ENCODE data around the gene DPF3.
"Not testable (repeated sequence)": the region's sequence is repeated elsewhere in the genome, so short reads cannot be mapped to it uniquely, and the experiment has no call there.

DPF3 gene

DNA sequence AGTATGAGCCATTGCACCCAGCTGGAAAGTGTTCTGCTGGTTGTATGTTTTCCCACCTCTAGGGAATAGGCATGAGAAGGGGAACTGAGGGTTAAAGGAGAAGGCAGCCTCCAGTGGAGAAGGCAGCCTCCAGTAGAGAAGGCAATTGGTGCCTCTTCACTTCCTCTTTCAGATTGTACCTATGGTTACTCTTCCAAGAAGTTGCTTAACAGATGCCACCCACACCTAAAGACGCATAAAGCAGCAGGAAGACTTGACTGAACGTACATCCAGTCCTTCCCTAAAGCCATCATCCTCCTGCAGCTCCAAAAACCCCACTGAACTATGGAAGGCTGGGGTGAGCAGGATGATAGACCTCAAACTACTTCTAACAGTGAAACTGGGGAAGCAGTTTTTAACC is 13.1 kb downstream of the DPF3 start:
- no peak for DNase-seq (ENCODE audit: low read depth)

DNA sequence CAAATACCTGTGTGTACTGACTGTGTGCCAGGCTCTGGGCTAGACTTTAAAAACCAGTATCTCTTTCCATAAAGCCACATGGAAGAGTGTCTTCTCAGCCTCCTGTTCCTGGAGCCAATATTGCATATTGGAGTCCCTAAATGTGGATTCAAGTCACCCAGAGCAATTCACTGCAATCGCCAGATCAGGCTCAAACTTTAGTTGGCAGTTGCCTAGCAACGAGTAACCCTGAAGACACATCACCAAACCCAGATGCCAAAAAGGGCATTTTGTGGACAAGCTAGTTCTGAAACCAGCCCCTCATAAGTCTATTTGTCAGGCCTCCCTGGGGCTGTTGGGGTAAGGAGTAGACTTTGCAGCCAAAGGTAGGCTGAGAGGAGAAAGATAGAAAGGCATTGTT is 13.7 kb downstream of the DPF3 start:
- no peak for DNase-seq (ENCODE audit: low read depth)

DNA sequence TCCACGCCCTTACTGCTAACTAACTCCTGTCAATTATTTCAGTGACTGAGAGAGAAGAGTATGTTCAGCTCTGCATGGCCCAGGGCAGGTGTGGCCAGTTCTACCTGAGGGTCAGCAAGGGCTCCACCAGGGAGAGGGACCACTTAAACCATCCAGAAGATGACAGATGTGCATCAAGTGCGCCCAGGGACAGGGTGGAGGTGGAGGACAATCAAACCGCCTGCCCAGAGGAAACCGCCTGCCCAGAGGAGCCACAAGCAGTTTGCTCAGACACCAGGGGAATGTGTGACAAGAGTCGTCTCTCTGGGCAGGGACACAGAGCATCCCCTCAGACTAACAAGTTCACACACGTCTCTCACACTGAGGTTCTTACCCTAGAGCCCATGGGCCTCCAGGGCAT is 14.5 kb downstream of the DPF3 start:
- DNase-seq (ENCODE audit: low read depth), result no peak

DNA sequence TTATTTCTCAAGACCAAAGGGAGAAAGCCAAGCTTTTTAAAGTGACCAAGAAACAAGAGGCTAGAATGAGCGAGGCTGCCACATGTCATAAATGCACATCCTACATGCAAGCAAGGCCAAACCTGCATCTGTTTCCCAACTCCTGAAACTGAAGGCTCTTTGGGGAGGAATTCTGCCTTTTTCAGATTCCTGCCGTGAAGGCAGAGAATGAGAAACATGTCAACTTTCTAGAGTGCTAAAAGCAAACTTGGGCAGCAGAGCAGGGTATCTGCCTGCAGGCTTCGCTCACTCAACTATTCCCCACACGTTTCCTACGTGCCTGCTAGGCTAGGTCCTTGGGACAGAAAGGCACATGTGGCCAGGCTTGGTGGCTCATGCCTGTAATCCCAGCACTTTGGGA is 15.2 kb downstream of the DPF3 start:
- DNase-seq (ENCODE audit: low read depth), result no peak

DNA sequence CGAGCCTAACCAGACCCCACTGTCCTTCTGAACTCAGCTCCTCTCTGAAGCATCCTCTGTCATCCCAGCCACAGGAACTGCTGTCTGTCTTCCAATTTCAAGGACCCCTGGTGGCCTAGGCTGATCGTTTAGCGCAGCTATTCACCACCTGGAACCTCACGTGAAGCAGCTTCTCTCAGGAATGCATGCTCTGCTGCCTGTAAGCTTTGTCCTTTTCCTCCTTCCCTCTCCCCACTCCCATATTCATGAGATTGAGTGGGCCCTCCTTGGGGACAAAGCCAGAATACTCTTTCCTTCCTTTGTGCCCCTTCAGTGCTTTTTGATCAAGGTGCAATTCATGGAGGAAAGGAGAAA is 17.2 kb downstream of the DPF3 start:
- DNase-seq (ENCODE audit: low read depth), result no peak

DNA sequence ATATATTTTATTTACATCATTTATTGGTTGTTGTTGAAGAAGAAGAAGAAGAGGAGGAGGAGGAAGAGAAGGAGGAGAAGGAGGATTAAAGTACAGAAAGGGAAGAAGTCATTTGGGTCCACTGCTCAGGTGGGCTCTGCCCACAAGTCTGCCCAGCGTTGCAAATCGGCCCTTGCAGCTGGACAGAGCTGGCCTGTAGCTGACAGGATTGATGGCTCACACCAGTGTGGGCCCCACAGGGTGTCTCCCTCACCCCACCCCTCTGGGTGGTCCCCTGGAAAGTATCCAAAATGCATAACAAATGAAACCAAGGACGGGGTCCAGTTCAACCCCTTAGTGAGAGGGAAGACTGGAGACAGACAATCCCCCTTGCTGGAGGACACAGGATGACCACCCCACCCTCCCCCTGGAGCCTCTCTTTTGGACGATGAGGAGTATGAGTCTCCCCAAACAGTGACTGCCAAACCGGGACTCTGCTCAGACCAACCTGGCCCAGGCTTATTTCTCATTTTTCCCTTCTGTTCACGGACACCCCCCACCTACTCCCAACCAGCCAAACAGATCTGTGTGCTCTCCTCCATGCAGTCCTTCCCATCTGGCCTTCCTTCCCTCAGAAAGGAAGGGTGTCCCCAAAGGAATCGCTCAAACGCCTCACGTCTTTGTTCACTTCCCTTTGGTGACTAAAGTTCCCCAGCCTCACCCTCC is 17.7 kb downstream of the DPF3 start:
- DNase-seq (ENCODE audit: low read depth), result no peak

DNA sequence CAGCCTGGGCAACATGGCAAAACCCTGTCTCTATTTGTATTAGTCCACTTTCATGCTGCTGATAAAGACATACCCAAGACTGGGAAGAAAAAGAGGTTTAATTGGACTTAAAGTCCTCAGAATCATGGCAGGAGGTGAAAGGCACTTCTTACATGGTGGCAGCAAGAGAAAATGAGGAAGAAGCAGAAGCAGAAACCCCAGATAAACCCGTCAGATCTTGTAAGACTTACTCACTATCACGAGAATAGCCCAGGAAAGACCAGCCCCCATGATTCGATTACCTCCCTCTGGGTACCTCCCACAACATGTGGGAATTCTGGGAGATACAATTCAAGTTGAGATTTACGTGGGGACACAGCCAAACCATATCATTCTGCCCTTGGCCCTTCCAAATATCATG is 23.0 kb downstream of the DPF3 start:
- not testable (repeated sequence) for DNase-seq (ENCODE audit: low read depth)

DNA sequence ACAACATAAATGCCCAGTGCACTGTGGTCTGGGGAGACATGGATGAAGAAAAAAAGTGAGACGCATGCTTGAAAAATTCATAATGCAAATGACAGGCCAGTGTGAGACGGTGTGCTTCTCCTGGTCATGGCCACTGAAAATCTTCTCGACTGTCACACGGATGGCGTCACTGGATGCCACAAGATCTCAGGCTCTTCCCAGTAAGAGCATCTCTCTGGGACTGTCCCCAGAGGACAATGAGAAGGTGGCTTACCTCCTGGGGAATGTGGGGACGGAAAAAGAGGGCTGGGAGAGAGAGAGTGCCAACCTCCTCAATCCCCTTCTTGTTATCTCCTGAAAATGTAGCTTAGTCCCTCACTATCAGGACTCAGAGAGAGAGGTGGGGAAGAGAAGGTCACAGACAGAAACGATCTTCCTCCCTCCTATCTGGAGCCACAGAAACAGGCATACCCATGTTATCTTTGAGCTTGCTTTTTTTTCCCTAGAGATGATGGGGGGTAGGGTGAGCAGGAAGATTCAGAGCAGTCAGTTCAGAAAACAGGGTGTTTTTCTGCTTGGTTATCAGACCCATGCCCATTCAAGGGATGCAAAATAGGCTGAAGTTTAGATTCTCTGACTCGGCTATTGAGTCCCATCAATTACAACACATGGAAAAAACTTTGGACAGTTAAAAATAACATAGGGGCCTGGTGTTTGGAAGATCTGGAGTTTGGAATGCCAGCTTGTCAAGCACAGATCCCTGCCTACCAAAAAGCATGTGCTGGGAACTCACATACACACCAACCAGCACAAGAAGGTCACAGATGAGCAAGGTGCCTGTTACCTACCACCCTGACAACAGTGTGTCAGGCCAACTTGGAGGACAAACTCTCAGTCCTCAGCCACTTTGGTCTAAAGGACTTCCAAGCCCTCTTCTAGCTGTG is 24.2 kb downstream of the DPF3 start:
- DNase-seq (ENCODE audit: low read depth), result no peak

DNA sequence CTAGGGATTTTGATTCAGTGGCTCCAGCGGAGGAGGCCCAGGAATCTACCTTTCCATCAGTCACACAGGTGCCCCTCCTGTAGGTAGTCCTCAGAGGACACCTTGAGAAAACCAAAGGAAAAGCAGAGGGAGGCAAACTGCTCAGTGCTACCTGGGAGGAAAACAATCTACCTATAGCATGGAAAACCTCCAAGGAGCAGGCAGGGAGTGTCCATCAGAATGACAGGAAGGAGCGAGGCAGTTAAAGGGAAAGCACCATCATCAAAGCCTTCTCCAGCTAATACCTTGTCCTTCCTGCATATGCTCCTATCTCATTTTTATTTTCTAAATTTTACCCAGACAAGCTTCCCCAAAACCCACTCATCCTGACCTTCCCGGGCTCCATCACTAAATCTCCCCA is 25.4 kb downstream of the DPF3 start:
- no peak for DNase-seq (ENCODE audit: low read depth)

DNA sequence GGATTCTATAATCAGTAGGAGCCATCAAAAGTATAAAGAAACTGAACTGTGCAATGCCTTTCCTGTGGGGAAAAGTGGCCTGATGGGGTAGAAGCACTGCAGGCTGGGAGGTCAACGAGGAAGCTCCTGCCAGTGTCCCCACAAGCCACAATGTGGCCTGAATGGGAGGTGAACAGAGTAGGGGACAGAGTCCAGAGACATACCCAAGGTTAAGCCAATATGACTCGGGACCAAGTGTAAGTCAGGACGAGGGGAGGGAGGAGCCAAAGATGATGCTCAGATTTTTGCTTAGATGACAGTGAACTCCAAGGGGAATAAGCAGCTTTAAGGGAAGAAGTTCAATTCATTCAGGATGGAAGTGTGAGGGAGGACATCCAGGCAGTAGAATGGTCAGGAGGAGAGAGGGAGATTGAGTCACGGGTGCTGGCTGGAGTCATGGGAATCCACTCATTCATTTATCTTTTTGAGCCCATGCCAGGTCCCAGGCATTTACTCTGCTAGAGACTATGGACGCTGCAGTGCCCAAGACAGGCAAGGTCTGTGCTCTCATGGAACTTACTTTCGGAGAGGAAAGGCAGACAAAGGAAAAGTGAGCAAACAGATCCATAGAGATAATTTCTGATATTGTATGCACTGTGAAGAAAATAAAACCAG is 29.1 kb downstream of the DPF3 start:
- no peak for DNase-seq (ENCODE audit: low read depth)

DNA sequence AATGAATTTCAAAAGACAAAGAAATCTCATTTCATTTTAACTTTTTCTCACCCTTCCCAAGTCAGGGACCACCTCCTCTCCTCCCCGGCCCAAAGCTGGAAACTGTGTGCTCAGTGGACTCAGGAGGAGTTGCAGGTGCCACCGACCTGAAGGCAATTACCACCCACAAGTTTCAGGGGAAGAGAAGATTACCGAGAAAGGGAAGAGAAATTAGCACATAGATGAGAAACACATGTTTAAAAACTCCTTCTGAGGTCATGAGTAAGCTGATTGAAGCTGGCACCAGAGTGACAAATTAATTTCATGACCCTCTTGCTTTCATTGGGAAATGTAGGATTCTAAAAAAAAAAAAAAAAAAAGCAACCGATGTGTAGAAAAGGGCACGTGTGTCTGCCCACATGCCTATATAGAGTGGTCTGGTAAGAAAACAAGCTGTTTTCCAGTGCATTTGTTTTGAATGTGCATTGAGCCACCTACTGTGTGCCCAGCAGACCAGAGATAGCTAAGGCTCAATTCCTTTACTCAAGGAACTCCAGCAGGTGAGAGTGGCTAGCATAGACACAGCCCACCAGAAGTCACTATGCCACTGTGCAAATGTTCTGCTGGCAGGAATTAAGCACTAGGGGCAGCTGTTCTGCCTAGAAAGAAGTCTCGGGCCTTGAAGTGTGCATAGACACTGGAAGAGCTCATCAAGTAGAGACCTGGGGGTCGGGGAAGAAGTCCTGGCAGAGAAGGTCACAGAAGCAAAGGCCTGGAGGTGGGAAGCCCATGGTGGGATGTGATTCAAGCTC is 30.5 kb downstream of the DPF3 start:
- no peak for DNase-seq (ENCODE audit: low read depth)

DNA sequence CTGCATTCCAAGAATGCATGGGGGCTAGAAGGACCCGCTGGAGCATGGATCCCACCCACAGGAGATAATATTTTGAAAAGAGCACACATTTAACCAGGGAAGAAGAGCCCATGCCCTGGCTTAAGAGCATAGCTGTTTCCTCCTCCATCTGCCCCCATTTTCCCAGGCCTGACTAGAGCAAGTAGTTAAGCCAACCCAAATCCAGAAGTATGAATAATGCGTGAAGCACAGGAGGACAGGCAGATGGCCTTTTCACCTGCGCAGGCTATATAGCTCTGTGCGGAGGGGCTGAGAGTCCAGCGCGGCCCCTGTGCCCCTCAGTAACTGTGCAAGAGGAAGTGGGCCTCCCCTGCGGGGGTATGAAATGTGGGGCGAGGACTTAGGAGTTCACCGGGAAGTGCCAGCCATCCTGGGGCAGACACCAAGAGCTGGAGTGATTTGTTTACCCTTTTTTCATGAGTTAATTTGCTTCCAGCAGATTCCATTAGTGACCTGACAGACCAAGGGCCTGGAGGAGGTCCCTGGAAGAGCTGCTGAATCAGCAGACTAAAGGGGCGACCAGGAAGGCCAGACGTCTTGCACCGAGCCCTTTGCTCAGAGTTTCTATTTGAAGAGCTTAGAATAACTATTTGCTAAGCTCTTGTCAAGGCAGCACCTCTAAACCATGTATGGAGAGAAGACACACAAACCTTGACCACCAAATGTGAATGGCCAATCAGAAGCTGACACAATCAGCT is 37.2 kb downstream of the DPF3 start:
- no peak for DNase-seq (ENCODE audit: low read depth)

DNA sequence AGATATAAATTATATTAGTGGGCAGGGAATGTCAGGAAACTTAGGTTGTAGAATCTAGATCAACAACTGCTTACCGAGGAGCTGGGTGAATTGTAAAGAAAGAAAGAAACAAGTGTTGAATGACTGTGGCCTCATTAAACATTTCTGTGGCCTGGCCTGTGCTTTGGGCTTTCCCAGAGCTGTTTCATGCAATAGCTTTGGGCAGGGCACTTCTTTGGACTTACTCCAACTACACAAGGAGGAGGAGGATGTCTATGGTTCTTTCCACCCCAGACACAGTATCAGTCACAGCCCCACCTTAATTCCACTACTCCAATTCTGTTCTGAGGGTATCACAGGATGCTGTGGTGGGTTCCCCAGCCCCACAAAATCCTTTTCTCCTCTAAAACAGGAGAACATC is 38.0 kb downstream of the DPF3 start:
- peak; percentile 11 for DNase-seq (ENCODE audit: low read depth)

DNA sequence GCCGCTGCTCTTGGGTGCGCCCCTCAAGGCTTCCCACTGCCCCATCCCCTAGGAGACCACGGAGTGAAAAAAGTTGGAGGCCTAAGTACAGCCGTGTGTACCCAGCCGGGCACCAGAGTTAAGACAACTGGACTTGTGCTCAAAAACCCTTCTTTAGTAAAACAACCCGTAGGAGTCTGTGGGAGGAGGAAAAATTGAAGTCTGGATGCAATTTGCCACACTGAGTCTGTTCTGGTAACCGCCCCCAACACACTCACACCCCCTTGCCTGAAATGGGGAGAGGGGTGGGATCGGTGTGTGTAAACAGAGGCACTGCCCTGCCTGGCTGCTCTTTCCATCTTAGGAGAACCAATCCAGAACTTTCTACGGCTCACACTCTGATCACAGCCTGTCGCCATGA is 41.7 kb downstream of the DPF3 start:
- no peak for DNase-seq (ENCODE audit: low read depth)

DNA sequence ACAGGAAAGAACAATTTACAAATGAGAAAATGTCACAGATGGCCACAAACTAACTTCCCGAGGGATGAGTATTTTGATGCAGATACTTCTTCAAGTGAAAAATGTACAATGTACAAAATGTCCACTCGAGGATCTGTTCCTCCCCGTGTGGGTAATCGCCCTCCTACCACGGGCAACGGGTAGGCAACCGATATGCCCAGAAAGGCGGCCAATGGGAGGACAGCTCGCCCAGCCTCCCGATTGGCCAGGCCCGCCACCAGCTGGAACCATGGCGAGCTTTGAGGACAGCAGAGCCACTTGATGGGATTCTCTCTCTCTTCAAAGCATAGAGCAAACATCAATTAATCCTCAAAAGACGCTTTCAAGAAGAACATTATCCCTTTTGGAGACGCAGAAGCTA is 42.3 kb downstream of the DPF3 start:
- DNase-seq (ENCODE audit: low read depth), result no peak

DNA sequence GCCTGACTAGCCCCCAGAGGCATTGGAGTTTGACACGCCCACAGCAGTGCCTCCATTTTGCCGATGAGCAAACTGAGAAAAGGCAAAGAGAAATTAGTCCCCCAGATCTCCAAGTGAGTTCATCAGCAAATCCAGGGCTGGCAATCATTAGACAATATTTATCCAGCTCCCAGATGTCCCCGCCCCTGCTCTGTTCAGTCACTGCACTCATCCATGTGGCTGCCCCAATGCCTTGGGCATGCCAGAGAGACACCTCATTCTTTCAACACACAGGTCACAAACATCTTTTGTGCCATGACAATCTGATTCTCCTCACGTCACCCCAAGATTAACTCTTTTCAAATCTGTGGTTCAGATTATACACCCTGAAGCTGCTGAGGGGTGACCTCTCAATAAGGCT is 43.5 kb downstream of the DPF3 start:
- DNase-seq (ENCODE audit: low read depth), result no peak

DNA sequence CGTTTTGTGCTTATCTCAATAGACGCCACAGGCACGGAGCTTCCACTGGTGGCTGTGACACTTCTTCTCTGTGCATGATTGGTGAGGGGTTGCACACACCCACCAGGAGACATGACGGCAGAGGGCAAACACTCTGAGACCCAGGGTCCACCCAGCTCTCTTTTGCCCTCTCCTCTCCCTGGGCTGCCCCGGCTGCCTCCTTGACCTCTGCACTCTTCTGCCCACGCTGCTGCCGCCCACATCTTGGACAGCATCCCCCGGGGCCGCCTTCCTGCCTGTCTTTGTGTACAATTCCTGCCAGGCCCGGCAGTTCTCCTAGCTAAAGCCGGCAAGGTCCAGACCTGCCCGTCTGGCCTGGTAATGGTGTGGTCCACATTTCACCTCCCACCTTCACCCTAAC is 44.7 kb downstream of the DPF3 start:
- DNase-seq (ENCODE audit: low read depth), result no peak

DNA sequence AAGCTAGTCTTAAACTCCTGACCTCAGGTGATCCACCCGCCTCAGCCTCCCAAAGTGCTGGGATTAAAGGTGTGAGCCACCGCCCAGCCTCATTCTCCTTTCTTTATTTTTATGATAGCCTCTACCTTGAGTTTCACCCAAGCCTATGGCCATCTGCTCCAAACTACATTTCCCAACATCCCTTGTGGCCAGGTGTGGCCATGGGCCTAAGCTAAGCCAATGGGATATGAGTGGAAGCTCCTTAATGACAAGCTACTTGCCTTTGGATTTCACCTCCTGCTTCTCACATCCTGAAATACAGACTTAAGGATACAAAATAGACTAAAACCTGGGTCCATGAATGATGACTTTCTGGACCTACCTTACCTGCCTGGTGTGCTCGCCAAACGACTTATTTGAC is 46.2 kb downstream of the DPF3 start:
- DNase-seq (ENCODE audit: low read depth), result no peak

DNA sequence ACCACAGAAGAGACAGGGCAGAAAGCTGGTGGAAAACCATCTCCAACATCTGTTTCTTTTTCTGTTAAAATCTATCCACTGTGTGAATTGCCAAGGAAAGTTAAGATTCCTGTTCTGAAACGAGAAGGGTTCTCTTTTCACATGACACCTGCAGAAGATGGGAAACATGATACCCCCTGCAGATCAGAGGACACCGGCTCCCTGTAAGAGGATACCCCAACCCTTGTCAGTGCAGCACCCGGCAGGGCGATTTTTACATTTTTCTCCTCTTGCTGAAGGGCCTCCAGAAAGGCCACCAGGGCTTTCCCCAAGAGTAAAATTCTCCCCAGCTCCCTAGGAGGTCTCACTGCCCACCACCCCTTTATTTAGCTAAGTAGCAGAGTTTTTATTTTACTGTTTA is 48.2 kb downstream of the DPF3 start:
- DNase-seq (ENCODE audit: low read depth), result no peak

DNA sequence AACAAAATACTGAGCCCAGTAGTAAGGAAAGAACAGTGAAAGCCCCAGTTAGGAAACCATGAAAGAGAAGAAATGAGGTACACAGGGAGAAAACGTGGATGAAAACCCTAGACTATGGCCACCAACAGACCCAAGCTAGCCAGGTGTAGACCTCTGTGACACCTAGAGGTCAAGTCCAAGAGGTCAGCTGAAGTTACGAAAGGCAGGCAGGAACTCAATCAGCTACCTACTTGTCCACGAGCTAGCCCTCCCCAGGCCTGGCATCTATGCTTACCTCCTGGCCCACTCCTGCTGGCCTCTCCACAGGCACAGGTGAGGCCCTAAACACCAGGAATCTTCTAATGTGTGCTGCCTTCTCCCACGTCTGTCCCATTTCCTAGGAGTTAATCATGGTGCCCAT is 48.7 kb downstream of the DPF3 start:
- DNase-seq (ENCODE audit: low read depth), result no peak

DNA sequence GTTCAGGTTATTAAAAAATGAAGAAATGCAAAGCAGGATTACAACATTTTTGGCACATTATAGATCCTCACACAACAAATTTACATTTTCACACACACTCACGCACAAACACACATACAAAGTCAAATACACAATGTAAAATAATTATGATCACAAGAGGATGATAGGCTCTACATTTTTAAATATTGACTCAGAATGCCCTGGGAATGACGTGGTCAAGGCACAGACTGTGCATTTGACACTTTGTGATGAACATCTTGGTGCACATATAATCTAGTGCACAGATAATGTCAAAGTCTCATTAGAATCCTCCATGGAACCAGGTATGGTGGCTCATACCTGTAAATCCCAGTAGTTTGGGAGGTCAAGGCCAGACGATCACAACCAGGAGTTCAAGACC is 49.4 kb downstream of the DPF3 start:
- peak; percentile 54 for DNase-seq (ENCODE audit: low read depth)

Data from ELR (cell line).